DOHH2 (cell line): Measurements from ENCODE around the gene DQX1.

Experiments
- H3F3A ChIP-seq: fragments of 200-600 bp; sonication (generic), shearing (Covaris generic); 2 replicates; pipeline ENCODE4 v1.6.0; 2016; ENCODE audit warnings: antibody characterized with exemption, mild to moderate bottlenecking; ENCODE audit not compliant: control insufficient read depth, insufficient read depth
- H3K27ac ChIP-seq: fragments of 200-600 bp; sonication (generic); 2 replicates; pipeline ENCODE4 v1.5.1; 2014; ENCODE audit warnings: low read depth, mild to moderate bottlenecking, low read length, moderate library complexity
- H3K27me3 ChIP-seq: fragments of 200-600 bp; sonication (generic); 2 replicates; pipeline ENCODE4 v1.6.1; 2014; ENCODE audit warnings: mild to moderate bottlenecking, low read length, mixed read lengths; ENCODE audit not compliant: control insufficient read depth
- H3K36me3 ChIP-seq: fragments of 200-600 bp; sonication (generic); 2 replicates; pipeline ENCODE4 v1.6.1; 2014; ENCODE audit warnings: mild to moderate bottlenecking, low read length, moderate library complexity, mixed read lengths; ENCODE audit not compliant: control insufficient read depth
- H3K4me1 ChIP-seq: fragments of 200-600 bp; sonication (generic); 2 replicates; pipeline ENCODE4 v1.6.1; 2014; ENCODE audit warnings: mild to moderate bottlenecking, low read length, mixed read lengths; ENCODE audit not compliant: control insufficient read depth
- H3K4me2 ChIP-seq: fragments of 200-600 bp; sonication (generic); 2 replicates; pipeline ENCODE4 v1.6.0; 2014; ENCODE audit warnings: mild to moderate bottlenecking, low read length, moderate library complexity
- H3K4me3 ChIP-seq: fragments of 200-600 bp; sonication (generic); 2 replicates; pipeline ENCODE4 v1.5.1; 2014; ENCODE audit warnings: mild to moderate bottlenecking, low read length, mixed read lengths
- H3K79me2 ChIP-seq: fragments of 200-600 bp; sonication (generic); 2 replicates; pipeline ENCODE4 v1.6.1; 2014; ENCODE audit warnings: mild to moderate bottlenecking, low read length, mixed read lengths; ENCODE audit not compliant: control insufficient read depth
- H3K9me2 ChIP-seq: fragments of 200-600 bp; sonication (generic); replicated peaks from 2 replicates; pipeline ENCODE4 v1.6.1; 2014; ENCODE audit warnings: mild to moderate bottlenecking, low read length, mixed read lengths; ENCODE audit not compliant: control insufficient read depth
- H3K9me3 ChIP-seq: fragments of 200-600 bp; sonication (generic); 2 replicates; pipeline ENCODE4 v1.6.1; 2014; ENCODE audit warnings: antibody characterized with exemption, low read length, mixed read lengths; ENCODE audit not compliant: control insufficient read depth, insufficient read depth
- H4K20me1 ChIP-seq: fragments of 200-600 bp; sonication (generic); 2 replicates; pipeline ENCODE4 v1.6.0; 2014; ENCODE audit warnings: low read depth, mild to moderate bottlenecking, antibody characterized with exemption, low read length, moderate library complexity; ENCODE audit not compliant: control insufficient read depth, insufficient read depth
- EZH2phosphoT487 ChIP-seq: fragments of 200-600 bp; sonication (generic); IDR thresholded peaks from 2 replicates; pipeline ENCODE4 v1.6.1; 2017; ENCODE audit warnings: borderline replicate concordance, mild to moderate bottlenecking, antibody characterized with exemption, low read length, moderate library complexity, mixed read lengths
- TF ChIP-seq, protein P1 (sequence below): fragments of 200-600 bp; sonication (generic); IDR thresholded peaks from one replicate; pipeline ENCODE4 v1.5.1; 2014; ENCODE audit warnings: antibody characterized with exemption, mild to moderate bottlenecking, low read depth, low read length; ENCODE audit not compliant: poor library complexity, severe bottlenecking

The DQX1 gene

DNA sequence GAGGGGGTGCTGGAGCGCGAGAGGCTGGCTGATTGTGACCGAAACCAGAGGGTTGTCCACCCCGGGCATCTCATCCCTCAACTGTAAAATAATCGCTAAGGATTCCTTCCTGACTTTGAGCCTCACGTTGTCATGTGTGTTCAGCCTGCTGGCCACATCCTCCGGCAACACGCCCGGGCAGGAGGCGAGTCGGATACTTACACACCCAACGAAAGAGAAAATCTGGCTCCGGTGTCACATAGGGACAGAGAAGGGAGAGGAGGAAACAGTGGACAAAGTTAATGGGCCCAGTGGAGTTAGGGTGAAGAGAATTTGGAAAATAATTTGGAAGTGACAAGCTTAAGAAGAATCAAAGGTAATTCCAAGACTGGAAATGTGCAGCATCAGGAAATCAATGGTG is 9.4 kb downstream of the DQX1 start:
- Histone ChIP-seq H3K27ac (no peak overlapping the region), H3F3A (no peaks in the 10 kb centered on the region), H3K4me3 (no peak overlapping the region), H3K27me3 (peaks cover 45% of the 10 kb centered on the region), H3K4me1 (peaks cover 11% of the 10 kb centered on the region; the same call in 1 of the 2 replicates), H4K20me1 (no peaks in the 10 kb centered on the region), H3K79me2 (no peaks in the 10 kb centered on the region), H3K9me3 (no peaks in the 10 kb centered on the region), H3K9me2 (no peaks in the 10 kb centered on the region), H3K36me3 (no peaks in the 10 kb centered on the region), H3K4me2 (no peak overlapping the region)
- TF ChIP-seq, protein P1, sequence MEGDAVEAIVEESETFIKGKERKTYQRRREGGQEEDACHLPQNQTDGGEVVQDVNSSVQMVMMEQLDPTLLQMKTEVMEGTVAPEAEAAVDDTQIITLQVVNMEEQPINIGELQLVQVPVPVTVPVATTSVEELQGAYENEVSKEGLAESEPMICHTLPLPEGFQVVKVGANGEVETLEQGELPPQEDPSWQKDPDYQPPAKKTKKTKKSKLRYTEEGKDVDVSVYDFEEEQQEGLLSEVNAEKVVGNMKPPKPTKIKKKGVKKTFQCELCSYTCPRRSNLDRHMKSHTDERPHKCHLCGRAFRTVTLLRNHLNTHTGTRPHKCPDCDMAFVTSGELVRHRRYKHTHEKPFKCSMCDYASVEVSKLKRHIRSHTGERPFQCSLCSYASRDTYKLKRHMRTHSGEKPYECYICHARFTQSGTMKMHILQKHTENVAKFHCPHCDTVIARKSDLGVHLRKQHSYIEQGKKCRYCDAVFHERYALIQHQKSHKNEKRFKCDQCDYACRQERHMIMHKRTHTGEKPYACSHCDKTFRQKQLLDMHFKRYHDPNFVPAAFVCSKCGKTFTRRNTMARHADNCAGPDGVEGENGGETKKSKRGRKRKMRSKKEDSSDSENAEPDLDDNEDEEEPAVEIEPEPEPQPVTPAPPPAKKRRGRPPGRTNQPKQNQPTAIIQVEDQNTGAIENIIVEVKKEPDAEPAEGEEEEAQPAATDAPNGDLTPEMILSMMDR: no peak
- TF ChIP-seq EZH2phosphoT487: no peak

DNA sequence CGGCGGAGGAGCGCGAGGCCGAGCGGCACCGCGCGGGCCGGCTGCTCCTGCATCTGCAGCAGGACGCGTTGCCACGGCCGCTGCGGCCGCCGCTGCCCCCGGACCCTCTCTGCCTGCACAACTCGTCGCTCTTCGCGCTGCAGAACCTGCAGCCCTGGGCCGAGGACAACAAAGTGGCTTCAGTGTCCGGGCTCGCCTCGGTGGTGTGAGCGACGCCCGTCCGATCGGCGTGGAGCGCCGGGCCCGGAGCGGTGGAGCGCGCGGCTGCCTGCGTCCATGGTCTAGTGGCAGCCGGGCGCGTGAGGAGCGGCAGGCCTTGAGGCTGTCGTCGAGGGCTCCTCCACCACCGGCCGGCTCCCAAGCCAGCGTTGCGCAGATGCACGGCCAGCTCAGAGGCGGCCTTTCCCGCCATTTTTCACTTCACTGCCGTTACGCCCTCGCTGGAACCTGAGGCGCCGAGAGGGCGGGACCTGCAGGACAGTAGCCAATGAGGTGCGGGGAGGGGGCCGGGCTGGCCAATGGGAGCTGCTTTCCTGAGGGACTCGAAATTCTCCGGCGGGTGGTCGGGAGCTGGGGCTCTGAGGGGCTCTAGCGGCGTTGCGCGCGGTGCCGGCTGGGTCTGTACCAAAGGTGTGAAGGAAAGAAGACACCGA is 9.9 kb downstream of the DQX1 start:
- no peak overlapping the region for H3K4me2 ChIP-seq

DNA sequence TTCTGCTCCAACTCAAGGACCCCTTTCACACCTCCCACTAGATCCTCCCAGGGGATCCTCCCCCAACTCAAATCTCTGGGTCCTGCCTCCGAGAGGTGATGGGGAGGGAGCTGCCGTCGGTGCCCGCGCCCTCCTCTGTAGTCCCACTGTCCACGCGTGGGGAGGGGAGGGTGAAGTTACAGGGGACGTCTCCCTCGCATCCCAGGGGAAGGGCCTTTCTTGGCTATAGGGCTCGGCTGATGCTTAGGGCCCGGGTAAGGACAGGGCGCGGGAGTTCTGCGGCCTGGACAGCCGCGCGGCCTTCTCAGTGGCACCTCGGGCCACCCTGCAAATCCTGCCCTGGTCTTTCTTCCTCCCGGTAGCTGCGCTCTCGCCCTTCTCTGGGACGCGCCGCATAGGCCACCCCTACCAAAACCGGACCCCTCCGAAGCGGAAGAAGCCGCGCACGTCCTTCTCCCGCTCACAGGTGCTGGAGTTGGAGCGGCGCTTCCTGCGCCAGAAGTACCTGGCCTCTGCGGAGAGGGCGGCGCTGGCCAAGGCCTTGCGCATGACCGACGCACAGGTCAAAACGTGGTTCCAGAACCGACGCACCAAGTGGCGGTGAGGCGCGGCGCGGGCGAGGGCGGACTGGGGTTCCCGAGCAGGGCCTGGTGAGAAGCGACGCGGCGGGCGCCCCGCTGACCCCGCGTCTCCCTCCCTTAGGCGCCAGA is 10.6 kb downstream of the DQX1 start:
- TF ChIP-seq EZH2phosphoT487: no peak
- Histone ChIP-seq H3K79me2 (no peaks in the 10 kb centered on the region), H3K27me3 (peaks cover 52% of the 10 kb centered on the region), H3K36me3 (no peaks in the 10 kb centered on the region), H4K20me1 (no peaks in the 10 kb centered on the region), H3K4me3 (no peak overlapping the region), H3K27ac (no peak overlapping the region), H3K4me1 (peaks cover 11% of the 10 kb centered on the region; the same call in 1 of the 2 replicates), H3K9me3 (no peaks in the 10 kb centered on the region), H3K4me2 (no peak overlapping the region), H3K9me2 (no peaks in the 10 kb centered on the region), H3F3A (no peaks in the 10 kb centered on the region)

More for the DNA sequence above, 9.9 kb downstream of the DQX1 start:
- Histone ChIP-seq H3K9me2 (no peaks in the 10 kb centered on the region), H4K20me1 (no peaks in the 10 kb centered on the region), H3K79me2 (no peaks in the 10 kb centered on the region), H3F3A (no peaks in the 10 kb centered on the region), H3K9me3 (no peaks in the 10 kb centered on the region), H3K4me1 (peaks cover 11% of the 10 kb centered on the region; the same call in 1 of the 2 replicates), H3K4me3 (no peak overlapping the region), H3K36me3 (no peaks in the 10 kb centered on the region), H3K27ac (no peak overlapping the region), H3K27me3 (peaks cover 50% of the 10 kb centered on the region)
- TF ChIP-seq, protein P1: no peak
- no peak for TF ChIP-seq EZH2phosphoT487
